Mucosa of descending colon (tissue), 3 donors: ENCODE data around the gene COL25A1. TPM values are rescaled to one million over a fixed set of nuclear protein-coding genes. Genes with fewer than 3 reads are reported as not detected.
A peak's percentile ranks its signal among the peaks of the same experiment; 100 is the strongest.

ENCODE experiments used
- ATAC-seq: fragments of 200-7000 bp; cut with Tn5 transposase; one replicate; pipeline ENCODE4 v1.9.1; 2020; ENCODE audit warnings: mild to moderate bottlenecking, moderate library complexity
- DNase-seq, 3 donors: peaks; one replicate each; pipeline ENCODE4 v3.0.0-alpha.2; 2020
- H3K36me3 ChIP-seq: fragments of 200-600 bp; one replicate; pipeline ENCODE4 v1.8.0; 2021; ENCODE audit warnings: low read depth, mild to moderate bottlenecking
- H3K4me1 ChIP-seq: fragments of 200-600 bp; one replicate; pipeline ENCODE4 v1.8.0; 2021; ENCODE audit warnings: low read depth, mild to moderate bottlenecking
- H3K4me3 ChIP-seq: fragments of 200-600 bp; one replicate; pipeline ENCODE4 v1.8.0; 2021; ENCODE audit warnings: mild to moderate bottlenecking
- H3K9me3 ChIP-seq: fragments of 200-600 bp; one replicate; pipeline ENCODE4 v1.8.0; 2021; ENCODE audit warnings: mild to moderate bottlenecking
- intact Hi-C, 2 donors: fragments of 100-400 bp; cut with DNase I in 1 of 2; cut with micrococcal nuclease in 1 of 2; formaldehyde crosslinking; loops; one replicate each; pipeline versions ENCODE4 v1.11.0 to v1.11.1; 2022; cut with DNase I, micrococcal nuclease
- total RNA-seq, 3 donors: library from RNA; stranded (reverse); fragmentation: NEBNext Ultra II Directional in 2 of 3; extraction: Animal tissue kit (Norgen Biotek cat#: 25700) in 2 of 3; gene quantifications; one replicate each; pipeline versions ENCODE4 v1.2.1 to v1.2.4, GENCODE V29; 2021 to 2023
- TF ChIP-seq, protein P1 (sequence below): fragments of 200-600 bp; IDR thresholded peaks from one replicate; pipeline ENCODE4 v1.8.0; 2022; ENCODE audit warnings: antibody characterized with exemption, mild to moderate bottlenecking
- donor health status: DM: no; HTN: no; CAD: no; lungs with moderate emphysema.
- donor health status: DM: no; HTN: no; CAD: no.
- donor health status: DM: no; HTN: yes; CAD: no.

Gene COL25A1
- total RNA-seq, 3 donors from 2014 or later: 0.12 to 0.35 (median 0.14) TPM

DNA sequence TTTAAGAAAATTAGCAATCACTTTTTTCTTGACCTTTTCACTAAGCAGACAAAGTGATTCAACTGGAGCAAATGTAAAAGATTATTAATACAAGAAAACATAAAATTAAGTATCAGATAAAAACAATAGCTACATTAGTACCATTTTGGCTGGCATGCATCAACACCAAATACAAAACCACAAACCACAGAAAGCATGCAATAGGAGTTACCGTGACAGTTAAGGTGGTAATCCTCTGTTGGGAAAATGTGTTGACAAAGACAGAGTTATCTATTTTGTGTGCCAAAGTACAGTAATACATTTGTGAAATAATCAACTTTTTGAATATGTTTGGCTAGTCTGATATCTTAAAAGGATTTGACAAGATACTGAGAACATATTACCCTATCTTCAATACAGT lies 449.8 kb downstream of the COL25A1 start:
- Histone ChIP-seq H3K36me3 (no peaks in the 10 kb centered on the region), H3K4me1 (no peaks in the 10 kb centered on the region), H3K9me3 (no peaks in the 10 kb centered on the region), H3K4me3 (no peak overlapping the region)
- no peak for ATAC-seq
- intact Hi-C loops: no loop called here
- TF ChIP-seq, protein P1, sequence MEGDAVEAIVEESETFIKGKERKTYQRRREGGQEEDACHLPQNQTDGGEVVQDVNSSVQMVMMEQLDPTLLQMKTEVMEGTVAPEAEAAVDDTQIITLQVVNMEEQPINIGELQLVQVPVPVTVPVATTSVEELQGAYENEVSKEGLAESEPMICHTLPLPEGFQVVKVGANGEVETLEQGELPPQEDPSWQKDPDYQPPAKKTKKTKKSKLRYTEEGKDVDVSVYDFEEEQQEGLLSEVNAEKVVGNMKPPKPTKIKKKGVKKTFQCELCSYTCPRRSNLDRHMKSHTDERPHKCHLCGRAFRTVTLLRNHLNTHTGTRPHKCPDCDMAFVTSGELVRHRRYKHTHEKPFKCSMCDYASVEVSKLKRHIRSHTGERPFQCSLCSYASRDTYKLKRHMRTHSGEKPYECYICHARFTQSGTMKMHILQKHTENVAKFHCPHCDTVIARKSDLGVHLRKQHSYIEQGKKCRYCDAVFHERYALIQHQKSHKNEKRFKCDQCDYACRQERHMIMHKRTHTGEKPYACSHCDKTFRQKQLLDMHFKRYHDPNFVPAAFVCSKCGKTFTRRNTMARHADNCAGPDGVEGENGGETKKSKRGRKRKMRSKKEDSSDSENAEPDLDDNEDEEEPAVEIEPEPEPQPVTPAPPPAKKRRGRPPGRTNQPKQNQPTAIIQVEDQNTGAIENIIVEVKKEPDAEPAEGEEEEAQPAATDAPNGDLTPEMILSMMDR: no peak
- no peak for DNase-seq

DNA sequence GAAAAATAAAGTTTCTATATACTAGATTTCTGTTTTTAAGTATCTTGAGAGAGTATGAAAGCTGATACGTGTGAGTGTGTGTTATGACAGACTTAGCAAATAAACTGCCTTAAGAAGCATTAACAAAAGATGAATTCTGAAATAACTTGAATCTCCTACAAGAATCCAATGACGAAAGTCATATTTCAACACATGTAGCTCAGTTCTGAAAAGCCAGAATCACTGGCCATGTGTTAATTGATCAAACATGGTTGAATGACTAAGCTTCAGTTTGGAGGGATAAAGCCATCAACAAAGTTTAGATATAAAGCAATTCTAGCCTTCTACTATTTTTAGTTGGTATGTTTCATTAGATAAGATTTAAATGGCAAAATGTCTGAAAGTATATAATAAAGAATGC lies 451.1 kb downstream of the COL25A1 start:
- intact Hi-C loops: no loop called here
- ATAC-seq: no peak
- H3K9me3 ChIP-seq: no peaks in the 10 kb centered on the region
- H3K36me3 ChIP-seq: no peaks in the 10 kb centered on the region
- TF ChIP-seq, protein P1: no peak
- H3K4me3 ChIP-seq: no peak overlapping the region
- no peak for DNase-seq
- H3K4me1 ChIP-seq: no peaks in the 10 kb centered on the region

DNA sequence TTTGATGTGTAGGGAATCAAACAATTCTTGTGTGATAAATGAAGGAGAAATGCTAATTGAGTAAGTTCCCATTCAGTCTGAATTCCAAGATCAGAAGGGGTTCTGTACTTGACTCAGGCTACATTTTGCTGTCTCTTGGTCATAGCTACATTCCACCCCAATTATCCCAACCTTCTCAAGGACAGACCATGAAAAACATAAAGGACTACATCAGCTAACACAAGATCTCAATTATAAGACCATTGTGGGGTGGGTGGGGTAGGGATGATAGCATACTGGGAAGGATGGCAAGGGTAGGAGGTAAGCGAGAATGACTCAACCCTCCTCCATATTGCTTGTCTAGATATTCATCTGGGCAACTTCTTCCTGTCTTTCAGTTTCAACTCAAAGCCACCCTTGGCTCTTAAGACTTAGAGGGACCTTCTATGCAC lies 452.2 kb downstream of the COL25A1 start:
- Histone ChIP-seq H3K36me3 (no peaks in the 10 kb centered on the region), H3K9me3 (no peaks in the 10 kb centered on the region), H3K4me3 (no peak overlapping the region), H3K4me1 (no peaks in the 10 kb centered on the region)
- intact Hi-C loops: no loop called here
- TF ChIP-seq, protein P1: no peak
- DNase-seq (no peak), ATAC-seq (no peak)

DNA sequence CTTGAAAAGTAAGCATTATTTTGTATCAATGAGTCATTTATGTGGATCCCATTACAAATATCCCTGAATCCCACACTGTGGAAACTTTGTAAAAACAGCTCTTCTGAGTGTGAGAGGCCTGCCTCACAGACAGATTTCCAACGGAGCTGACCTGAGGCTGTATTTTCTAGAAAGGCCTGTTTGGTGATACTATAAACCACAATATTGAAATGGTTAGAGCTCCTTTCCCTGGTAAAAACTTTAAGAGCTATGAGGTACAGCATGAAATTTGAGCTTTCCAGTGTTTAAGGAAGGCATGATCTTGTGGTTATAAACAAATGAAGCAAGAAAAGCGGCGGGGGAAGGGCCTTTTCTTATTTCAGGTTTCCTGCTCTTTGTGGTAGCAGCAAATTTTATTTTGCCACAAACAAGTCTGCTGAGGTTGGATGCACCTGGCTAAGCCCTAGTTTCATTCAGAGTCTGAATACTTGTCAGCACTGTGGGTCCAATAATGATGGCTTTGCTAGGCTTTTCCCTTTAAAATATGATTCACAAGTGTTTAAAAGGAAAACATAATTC lies 452.8 kb downstream of the COL25A1 start:
- ATAC-seq: no peak
- H3K4me1 ChIP-seq: no peaks in the 10 kb centered on the region
- peak in 1 of 3 donors; percentile 9 for DNase-seq
- TF ChIP-seq, protein P1: no peak
- H3K4me3 ChIP-seq: no peak overlapping the region
- no peaks in the 10 kb centered on the region for H3K36me3 ChIP-seq
- no peaks in the 10 kb centered on the region for H3K9me3 ChIP-seq
- intact Hi-C loops: no loop called here

DNA sequence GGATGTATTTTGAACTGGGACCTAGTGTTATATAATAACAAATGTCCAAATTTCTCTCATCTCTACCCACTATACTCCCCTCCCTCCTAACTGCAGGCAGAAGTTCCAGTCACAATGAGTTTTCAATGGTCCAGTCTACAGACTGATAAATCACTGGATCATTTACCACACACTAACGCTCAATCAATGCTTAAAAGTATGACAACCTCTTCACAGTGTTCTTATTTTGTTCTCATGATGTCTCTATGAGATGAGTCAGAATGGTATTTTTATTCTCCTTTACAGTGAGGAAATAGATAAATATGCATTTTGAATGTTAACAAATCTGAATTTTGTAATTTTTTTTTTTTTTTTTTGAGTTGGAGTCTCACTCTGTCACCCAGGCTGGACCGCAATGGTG lies 455.9 kb downstream of the COL25A1 start:
- TF ChIP-seq, protein P1: no peak
- no peaks in the 10 kb centered on the region for H3K4me1 ChIP-seq
- intact Hi-C loops: no loop called here
- H3K36me3 ChIP-seq: no peaks in the 10 kb centered on the region
- no peak overlapping the region for H3K4me3 ChIP-seq
- no peaks in the 10 kb centered on the region for H3K9me3 ChIP-seq
- ATAC-seq (no peak), DNase-seq (no peak)

DNA sequence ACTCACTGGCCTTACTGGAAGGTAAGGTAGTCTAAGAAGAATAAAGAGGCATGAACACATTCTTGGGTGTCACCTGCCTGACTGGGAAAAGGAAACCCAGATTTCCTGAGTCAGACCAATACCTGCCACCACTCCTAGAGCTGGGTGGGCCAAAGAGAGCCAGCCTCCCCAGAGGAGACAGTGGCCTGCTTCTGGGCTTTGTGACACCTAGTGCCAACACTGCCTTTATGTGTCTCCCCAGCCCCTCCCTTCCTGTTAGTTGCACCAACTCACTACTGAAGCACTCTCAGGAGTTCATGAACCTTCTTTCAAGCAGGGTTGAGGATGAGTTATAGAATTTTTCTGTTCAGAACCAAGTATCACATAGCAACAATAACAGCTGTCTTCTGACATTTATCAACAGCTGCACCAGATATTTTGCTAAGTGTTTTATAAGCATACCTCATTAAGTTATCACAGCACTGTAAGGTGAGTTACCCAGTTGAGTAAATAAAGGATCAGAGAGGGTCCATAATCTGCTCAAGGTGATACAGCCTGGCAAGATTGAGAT lies 462.0 kb downstream of the COL25A1 start:
- Histone ChIP-seq H3K4me3 (no peak overlapping the region), H3K4me1 (no peaks in the 10 kb centered on the region), H3K9me3 (no peaks in the 10 kb centered on the region), H3K36me3 (no peaks in the 10 kb centered on the region)
- intact Hi-C loops: no loop called here
- TF ChIP-seq, protein P1: no peak
- no peak for DNase-seq
- ATAC-seq: no peak
